Activated T-cell treated with anti-CD3 and anti-CD28 coated beads, Interleukin-2, amount 50 U/mL, for 1 hour (primary cell): ENCODE measurements around the gene PPP2R2C.

Experiments
- DNase-seq: peaks from one replicate; pipeline ENCODE4 v3.0.0-alpha.2; 2020

The PPP2R2C gene

DNA sequence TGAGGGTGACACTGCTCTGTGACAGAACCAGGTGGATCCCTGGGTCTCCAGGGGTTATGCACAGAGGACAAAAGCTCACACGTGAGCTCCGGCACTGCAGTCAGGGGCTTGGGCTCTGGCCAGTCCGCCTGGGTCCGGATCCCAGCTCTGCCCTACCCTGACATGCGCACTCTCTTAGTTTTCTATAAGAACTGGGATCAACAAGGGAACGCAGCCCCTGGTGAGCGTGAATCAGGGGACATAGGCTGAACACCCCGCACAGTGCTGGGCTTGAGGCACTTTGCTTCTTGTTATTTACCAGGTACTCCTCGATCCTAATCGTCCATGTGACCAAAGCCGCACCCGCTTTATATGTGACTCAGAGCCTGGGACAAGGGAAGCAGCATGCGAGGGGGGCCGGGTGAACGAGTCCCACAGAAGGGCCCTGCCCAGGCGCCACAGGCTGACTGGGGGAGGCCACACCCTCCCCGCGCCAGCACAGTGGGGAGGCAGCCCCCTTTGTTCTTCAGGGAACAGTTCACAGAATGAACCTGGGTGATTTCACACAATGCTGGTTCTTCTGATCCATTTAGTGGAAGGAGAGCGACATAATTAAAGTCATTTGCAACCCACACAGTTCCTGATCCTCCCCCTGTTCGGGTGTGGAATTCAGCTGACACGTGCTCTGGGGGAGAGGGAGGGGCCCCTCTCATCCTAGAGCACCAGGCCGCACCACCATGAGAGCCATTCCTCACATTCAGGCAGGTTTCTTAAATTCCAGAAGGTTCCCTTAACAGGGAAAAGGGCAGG, 147.2 kb downstream of the PPP2R2C start:
- no peak for DNase-seq

DNA sequence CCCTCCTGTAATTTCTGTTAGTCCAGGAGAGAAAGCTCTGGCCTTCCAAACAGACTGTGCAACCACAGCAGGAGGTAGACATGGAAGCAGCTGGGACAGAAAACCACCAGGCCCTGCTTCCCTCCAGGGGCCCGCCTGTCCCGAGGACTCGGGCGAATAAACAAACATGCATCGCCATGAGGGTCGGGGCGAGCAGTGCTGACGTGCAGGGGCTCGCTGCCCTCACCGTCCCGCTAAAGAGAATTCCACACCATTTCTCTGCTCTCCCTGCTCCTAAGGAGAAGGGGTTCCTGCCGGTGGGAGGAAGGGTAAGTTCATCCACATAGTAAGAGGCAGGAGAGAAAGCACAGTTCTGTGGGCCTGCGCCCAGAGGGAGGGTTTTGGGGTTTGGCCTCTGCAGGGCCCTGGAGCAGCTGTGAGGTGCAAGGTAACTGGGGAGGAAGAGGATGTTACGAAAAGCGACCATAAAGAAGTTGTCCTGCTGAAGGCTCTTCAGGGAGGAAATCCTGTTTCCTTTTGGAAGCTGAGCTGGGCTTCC, 147.9 kb downstream of the PPP2R2C start:
- no peak for DNase-seq

DNA sequence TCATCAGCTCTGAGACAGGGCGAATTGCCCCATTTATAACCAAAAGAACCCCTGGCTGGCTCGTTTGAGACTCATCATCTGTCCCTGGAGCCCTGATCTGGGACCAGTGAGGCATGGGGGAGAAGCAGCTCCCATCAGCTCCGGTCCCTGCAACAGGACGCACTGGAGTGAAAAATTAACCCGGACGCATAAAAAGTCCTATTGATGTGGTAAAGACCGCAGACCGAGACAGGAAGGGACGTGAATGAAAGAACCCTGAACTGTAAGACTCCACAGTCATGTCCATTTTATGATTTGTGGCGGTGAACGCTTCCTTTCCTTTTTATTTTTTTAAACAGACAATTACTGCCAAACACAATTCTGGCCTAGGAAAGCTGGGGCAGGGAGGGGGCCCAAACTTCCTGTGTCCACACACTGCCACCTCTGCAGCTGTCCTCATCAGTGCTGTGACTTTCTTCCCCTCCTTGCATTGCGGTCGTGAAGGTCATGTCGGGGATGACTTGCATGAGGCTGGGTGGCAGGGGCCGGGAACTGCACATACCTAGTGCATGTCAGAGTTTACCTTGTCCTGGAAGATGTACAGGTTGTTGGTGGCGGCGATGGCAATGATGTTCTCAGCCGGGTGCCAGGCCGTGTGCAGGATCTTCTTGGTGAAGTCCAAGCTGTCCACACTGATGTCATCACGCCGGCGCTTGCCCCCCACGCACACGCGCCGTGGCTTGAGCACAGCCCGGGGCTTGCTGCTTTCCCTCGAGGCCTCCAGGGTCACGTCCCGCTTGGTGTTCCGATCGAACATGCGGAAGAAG, 149.4 kb downstream of the PPP2R2C start:
- DNase-seq, result no peak

DNA sequence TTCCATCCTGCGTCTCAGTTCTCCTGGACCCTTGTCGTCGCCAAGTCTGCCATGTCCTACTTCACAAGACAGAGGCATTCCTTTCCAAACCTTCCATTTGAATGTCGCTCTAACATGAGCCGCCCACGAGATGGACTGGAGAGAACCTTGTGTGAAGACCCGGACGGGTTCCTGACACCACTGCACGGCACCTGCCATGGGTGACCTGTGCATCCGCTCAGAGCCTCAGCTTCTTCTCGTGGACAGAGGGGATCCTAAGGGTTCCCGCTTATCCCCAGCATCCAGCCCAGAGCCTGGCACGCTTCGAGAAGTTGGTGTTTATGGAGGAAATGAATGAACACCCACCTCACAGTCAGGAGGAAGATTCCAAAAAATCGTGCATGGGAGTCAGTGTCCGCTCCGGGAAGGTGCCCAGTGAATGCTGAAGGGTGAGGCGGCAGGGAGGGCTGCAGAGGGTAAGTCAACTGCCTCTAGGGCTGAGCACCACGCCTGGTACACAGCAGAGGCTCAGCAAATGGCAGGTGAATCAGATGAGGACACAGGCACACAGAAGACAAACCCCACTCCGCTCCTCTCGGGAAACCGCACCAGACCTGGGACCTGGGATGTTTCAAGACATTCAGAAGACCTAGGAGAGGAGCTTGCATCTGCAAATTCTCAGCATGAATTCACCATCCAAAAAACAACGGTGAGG, 150.2 kb downstream of the PPP2R2C start:
- DNase-seq, result no peak

DNA sequence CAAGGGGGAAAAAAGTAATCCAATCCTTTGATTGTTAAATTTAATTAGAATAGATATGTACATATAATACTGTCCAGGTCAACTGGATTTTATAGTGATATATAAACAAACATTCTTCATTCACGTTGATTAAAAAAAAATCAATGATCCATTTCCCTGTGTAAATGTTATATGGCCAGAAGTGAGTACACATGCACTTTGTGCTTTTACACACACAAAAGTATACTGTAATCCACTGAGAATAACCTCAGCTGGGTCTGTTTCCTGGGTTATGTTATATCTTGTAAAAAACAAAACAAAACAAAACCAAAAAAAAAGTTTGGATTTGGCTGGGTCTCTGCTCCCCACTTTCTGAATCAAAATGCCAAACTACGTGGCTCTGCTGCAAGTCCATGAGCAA, 151.1 kb downstream of the PPP2R2C start:
- DNase-seq, result no peak

DNA sequence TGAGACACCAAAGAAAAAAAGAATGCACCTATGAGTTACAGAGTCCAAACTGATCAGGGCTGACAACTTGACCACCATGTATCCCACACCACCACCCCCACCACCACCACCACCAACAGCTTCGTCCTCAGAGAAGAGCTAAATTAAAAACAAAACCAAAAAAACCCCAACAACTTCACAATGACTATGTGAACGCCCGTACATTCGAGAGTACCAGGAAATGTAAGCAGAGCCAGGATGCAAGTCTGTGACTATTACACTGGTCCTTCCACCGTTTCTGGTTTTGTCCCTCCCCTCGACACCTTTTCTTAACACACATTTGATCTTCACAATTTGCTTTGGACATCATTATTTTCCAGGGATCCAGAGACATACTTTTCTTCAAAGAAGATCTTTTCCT, 151.8 kb downstream of the PPP2R2C start:
- DNase-seq, result no peak

DNA sequence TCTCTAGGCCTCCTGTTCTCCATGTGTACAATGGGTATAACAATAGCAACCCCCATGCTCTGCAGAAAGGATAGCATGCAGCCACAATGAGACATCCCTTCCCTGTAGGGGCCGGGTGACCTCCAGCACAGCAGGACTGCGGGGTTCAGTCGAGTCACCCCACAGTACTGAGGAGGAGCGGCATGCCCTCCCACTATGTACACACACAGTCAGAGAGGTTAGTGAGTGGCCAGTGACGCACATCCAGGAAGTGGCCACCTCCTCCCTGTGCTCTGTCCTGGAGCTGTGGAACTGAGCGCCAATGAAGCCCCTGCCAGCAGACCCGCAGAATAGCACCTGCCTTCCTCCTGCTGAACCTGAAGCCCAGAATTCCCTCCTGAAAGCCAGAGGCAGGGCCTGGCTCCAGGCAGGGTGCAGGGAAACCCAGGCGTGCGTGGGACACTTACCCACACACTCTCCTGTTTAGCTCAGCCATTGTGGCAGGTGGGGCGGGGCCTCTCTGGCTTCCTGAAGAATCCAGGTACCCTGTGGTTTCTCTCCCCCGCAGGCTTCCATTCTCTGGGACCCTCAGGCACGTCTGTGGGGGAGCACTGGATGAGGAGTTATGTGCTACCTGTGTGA, 152.8 kb downstream of the PPP2R2C start:
- no peak for DNase-seq

DNA sequence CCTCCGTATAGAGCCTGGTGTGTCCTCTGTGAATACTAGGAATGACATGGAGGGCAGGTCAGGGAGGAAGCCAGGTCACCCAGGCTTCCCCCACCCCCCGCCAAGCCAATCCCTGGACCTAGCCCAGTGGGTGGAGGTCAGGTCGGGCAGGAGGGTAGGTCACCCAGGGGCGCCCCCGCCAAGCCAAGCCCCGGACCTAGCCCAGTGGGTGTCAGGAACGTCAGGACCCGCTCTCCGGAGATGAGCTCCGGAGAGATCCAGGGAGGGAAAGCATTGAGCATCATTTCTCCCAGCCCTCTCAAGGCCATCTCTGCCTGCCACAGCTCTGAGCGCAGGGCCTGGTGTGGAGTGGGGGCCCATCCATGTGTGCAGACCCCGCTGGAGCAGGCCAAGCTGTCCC, 154.2 kb downstream of the PPP2R2C start:
- no peak for DNase-seq

DNA sequence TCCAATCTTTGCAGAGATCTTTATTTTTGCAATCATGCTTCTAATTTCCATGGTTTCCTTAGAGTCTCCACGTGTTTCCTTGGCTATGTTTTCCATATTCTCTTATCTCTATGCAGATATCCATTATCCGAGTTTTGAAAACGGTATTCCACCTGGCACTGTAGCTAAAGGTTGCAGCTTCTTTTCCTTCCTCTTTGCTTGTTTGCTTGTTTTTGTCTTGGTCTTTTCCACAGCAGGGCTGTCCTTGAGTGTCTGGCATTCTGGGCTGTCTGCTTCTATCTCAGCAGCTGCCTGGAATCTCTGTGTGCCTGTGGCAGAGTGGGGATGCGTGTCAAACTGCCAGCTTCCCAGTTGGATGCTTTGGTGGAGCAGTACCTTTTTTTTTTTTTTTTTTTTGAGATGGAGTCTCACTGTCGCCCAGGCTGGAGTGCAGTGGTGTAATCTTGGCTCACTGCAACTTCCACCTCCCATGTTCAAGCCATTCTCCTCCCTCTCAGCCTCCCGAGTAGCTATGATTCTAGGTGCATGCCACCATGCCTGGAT, 155.9 kb downstream of the PPP2R2C start:
- no peak for DNase-seq

DNA sequence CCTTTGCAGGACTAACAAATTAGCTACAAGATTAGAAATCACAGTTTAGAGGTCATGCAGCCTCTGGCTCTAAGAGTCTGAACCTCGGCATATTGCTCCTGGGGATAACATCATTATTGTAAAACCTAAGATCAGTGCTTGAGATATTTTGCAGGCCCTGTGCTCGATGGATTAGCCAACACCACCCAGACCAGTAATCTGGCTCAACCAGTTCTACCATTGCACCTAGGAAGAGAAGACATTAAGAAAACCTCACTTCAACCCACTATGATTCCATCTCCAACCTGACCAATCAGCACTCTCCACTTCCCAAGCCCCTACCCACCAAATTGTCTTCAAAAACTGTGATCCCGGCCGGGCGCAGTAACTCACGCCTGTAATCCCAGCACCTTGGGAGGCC, 159.2 kb downstream of the PPP2R2C start:
- DNase-seq, result no peak

DNA sequence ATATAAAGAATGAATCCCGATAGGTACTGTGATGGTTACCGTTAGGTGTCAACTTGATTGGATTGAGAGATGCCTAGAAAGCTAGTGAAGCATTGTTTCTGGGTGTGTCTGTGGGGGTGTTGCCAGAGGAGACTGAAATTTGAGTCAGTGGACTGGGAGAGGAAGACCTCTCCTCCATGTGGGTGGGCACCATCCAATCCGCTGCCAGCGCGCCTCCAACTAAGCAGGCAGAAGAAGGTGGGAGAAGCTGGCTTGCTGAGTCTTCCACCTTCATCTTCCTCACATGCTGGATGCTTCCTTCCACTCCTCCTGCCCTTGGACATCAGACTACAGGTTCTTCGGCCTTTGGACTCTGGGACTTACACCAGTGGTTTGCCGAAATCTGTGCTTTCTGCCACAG, 162.6 kb downstream of the PPP2R2C start:
- no peak for DNase-seq

DNA sequence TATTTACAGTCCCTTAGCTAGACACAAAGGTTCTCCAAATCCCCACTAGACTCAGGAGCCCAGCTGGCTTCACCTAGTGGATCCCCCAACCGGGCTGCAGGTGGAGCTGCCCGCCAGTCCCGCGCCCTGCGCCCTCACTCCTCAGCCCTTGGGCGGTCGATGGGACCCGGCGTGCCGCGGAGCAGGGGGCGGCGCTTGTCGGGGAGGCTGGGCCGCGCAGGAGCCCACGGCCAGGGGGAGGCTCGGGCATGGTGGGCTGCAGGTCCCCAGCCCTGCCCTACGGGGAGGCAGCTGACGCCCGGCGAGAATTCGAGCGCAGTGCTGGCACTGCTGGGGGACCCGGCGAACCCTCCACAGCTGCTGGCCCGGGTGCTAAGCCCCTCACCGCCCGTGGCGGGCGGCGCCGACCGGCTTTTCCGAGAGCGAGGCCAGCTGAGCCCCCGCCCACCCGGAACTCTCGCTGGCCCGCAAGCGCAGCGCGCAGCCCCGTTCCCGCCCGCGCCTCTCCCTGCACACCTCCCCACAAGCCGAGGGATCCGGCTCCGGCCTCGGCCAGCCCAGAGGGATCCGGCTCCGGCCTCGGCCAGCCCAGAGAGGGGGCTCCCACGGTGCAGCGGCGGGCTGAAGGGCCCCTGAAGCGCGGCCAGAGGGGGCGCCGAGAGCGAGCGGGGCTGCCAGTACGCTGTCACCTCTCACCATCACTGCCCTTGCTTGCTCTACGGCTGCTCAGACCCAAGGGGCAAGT, 163.3 kb downstream of the PPP2R2C start:
- peak; percentile 48 for DNase-seq

DNA sequence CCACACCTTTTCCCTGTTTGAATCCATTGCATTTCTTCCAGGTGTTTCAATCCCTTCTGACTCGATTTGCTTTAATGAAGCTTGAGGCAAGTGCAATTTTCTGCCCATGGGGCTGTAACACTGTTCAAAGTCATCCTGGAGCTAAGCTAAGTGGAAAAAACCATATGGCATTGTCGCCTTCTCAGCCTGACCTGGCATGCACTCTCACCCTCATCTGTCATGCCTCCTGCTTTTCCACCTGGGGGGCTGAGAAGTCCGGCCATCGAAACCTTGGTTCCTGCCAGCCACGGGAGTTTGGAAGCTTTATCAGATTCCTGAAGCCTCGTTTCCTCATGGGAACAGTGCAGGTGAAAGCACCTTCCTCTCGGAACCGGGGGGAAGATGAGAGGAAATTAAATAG, 164.5 kb downstream of the PPP2R2C start:
- DNase-seq, result no peak

DNA sequence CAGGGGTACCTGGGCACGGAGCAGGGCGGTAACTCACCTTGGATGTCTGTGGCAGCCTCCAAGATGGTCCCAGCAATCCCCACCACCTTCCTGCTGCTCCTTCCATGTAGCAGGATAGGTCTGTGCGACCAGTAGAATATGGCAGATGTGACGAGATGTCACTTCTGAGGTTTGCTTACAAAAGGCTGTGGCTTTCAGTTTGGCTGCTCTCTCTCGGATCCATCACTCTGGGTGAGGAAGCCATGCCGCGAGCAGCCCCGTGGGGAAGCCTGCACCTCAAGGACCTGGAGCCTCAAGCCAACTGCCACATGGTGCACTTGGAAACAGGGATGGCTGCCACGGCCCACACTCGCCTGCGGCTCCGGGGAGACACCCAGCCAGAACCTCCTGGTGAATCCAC, 165.2 kb downstream of the PPP2R2C start:
- DNase-seq, result no peak

DNA sequence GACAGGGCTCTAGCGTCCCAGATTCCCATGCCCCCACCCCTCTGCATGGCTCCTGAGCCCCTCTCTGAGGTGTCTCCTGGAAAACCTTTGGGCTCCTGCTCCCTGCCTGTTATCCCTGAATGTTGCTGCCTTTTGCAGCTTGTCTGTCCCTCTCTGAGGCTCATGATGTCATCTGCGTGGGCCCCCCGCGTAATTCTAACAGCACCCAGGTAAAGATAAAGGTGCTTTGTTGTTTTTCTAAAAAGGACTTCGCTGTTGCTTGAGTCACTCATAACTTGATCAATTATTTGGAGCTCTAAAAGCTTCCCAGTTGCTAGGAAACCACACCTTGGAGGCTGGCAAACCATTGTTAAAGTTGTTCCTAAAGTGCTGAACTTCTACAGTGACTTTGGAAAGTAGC, 166.1 kb downstream of the PPP2R2C start:
- DNase-seq, result no peak

DNA sequence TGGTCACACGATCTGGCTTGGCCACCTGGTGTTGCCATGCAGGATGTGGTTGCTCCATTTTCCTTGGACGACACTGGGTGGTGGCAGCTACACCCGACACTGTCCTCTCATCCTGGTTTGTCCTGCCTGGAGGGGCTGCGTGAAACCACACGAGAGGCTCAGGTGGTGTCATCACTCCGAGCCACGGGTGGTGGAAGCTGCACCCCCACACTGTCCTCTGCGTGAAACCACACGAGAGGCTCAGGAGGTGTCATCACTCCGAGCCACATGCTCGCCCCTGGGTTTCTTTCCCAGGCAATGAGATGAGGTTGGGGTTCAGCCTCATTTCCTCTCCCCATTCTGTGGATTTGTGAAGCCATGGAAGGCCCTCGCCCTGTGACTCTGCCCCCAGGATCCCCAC, 168.5 kb downstream of the PPP2R2C start:
- no peak for DNase-seq

DNA sequence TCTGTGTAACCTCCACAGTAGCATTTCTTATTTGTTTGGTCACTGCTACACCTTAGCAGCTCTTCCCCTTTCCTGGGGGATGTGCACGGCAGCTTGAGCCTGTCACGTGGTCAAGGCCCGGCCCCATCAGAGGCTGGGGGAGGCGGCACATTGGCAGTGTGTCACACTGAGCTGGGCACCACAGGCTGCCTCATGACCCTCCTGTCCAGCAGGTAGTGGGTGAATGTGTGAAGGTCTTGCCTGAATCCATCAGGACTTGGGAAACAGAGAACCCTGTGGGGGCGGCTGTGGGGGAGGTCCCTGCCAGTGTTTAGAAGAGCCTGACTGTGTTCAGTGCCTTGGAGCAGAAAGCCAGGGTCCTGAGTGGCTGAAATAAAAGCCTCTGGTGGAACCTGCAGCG, 169.5 kb downstream of the PPP2R2C start:
- no peak for DNase-seq

DNA sequence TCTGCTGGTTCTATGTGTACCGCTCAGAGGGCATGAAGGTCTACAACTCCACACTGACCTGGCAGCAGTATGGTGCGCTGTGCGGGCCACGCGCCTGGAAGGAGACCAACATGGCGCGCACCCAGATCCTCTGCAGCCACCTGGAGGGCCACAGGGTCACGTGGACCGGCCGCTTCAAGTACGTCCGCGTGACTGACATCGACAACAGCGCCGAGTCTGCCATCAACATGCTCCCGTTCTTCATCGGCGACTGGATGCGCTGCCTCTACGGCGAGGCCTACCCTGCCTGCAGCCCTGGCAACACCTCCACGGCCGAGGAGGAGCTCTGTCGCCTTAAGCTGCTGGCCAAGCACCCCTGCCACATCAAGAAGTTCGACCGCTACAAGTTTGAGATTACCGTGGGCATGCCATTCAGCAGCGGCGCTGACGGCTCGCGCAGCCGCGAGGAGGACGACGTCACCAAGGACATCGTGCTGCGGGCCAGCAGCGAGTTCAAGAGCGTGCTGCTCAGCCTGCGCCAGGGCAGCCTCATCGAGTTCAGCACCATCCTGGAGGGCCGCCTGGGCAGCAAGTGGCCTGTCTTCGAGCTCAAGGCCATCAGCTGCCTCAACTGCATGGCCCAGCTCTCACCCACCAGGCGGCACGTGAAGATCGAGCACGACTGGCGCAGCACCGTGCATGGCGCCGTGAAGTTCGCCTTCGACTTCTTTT, 170.5 kb downstream of the PPP2R2C start:
- DNase-seq, result no peak

DNA sequence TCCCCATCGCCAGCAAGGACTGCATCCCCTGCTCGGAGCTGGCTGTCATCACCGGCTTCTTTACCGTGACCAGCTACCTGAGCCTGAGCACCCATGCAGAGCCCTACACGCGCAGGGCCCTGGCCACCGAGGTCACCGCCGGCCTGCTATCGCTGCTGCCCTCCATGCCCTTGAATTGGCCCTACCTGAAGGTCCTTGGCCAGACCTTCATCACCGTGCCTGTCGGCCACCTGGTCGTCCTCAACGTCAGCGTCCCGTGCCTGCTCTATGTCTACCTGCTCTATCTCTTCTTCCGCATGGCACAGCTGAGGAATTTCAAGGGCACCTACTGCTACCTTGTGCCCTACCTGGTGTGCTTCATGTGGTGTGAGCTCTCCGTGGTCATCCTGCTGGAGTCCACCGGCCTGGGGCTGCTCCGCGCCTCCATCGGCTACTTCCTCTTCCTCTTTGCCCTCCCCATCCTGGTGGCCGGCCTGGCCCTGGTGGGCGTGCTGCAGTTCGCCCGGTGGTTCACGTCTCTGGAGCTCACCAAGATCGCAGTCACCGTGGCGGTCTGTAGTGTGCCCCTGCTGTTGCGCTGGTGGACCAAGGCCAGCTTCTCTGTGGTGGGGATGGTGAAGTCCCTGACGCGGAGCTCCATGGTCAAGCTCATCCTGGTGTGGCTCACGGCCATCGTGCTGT, 171.2 kb downstream of the PPP2R2C start:
- DNase-seq, result no peak

DNA sequence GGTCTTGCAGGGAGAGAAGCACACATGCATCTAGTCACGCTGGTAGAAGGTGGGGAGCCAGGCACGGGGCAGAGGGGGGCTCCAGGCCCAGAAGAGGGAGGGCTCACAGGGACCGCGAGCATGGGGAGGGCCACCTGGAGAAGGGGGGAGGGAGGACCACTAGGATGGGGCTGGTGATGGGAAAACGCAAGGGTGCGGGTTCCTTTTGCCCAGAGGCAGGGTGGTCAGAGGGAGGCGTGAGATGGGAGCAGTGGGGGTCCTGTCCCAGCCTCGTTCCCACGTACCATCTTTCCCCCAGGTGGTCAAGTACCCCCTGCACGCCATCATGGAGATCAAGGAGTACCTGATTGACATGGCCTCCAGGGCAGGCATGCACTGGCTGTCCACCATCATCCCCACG, 172.1 kb downstream of the PPP2R2C start:
- DNase-seq, result no peak

DNA sequence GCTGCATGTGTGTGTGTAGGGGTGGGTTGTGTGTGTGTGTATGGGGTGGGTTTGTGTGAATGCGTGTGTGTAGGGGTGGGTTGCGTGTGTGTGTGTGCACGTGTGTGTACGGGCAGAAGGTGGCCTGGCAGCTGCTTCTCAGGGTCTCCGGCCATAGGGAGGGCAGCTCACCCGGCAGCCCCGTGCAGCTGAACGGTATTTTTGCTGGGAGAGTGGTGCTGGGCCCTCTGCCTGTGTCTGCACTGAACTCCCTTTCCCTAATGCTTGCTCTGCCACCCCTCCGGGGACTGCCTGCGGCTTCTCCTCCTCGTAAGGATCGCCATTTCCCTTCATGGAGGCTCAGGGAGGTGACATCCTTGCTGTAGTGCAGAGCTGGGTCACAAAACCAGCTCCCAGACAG, 172.5 kb downstream of the PPP2R2C start:
- no peak for DNase-seq
